CD4-positive, CD25-positive, alpha-beta regulatory T cell (primary cell): ENCODE data around the gene FCRLA. TPM values are rescaled to one million over a fixed set of nuclear protein-coding genes. Genes with fewer than 3 reads are reported as not detected.

Experiments
- ATAC-seq, 2 donors: fragments of 150-1000 bp; cut with Tn5 transposase; one replicate each; pipeline ENCODE4 v1.10.0; 2021; ENCODE audit warnings: low read depth in 2 of 2, moderate number of reproducible peaks in 2 of 2, moderate library complexity in 1 of 2
- DNase-seq, 3 donors: peaks; one replicate each; pipeline versions ENCODE4 v3.0.0 to v3.0.0-alpha.2; 2012 to 2022; ENCODE audit warnings: mixed read lengths in 1 of 3
- H3K27ac ChIP-seq: one replicate; pipeline ENCODE4 v1.7.0; 2013; ENCODE audit warnings: mild to moderate bottlenecking, low read length; ENCODE audit not compliant: insufficient read depth, poor library complexity, severe bottlenecking
- H3K27me3 ChIP-seq: one replicate; pipeline ENCODE4 v1.7.0; 2013; ENCODE audit warnings: low read length; ENCODE audit not compliant: control insufficient read depth, insufficient read depth
- H3K36me3 ChIP-seq: one replicate; pipeline ENCODE4 v1.7.0; 2013; ENCODE audit warnings: mild to moderate bottlenecking, low read length, moderate library complexity; ENCODE audit not compliant: control insufficient read depth, insufficient read depth
- H3K4me1 ChIP-seq: 2 replicates; pipeline ENCODE4 v1.7.0; 2013; ENCODE audit warnings: mild to moderate bottlenecking, low read length; ENCODE audit not compliant: insufficient read depth, control insufficient read depth, poor library complexity, severe bottlenecking
- H3K4me3 ChIP-seq: one replicate; pipeline ENCODE4 v1.7.0; 2013; ENCODE audit warnings: low read depth, mild to moderate bottlenecking, low read length, moderate library complexity
- H3K9me3 ChIP-seq, 2 experiments: 1 replicate in 1 of 2; 2 replicates in 1 of 2; pipeline ENCODE4 v1.7.0; 2013; ENCODE audit warnings: low read length in 2 of 2, mild to moderate bottlenecking in 1 of 2, moderate library complexity in 1 of 2; ENCODE audit not compliant: control insufficient read depth in 2 of 2
- H3K27ac Mint-ChIP-seq, 3 donors: one replicate each; pipeline ENCODE4 v1.8.0; 2020 to 2022; ENCODE audit warnings: mild to moderate bottlenecking in 3 of 3, mixed read lengths in 3 of 3, moderate library complexity in 2 of 3
- H3K27me3 Mint-ChIP-seq: one replicate; pipeline ENCODE4 v1.8.0; 2022; ENCODE audit warnings: mild to moderate bottlenecking, mixed read lengths
- H3K36me3 Mint-ChIP-seq: one replicate; pipeline ENCODE4 v1.8.0; 2020; ENCODE audit warnings: mixed read lengths
- H3K4me1 Mint-ChIP-seq, 4 donors: one replicate each; pipeline ENCODE4 v1.8.0; 2020 to 2022; ENCODE audit warnings: mixed read lengths in 4 of 4, mild to moderate bottlenecking in 1 of 4
- H3K4me3 Mint-ChIP-seq, 4 donors: one replicate each; pipeline ENCODE4 v1.8.0; 2020 to 2022; ENCODE audit warnings: mild to moderate bottlenecking in 4 of 4, mixed read lengths in 4 of 4, moderate library complexity in 3 of 4
- H3K9me3 Mint-ChIP-seq, 7 donors: one replicate each; pipeline ENCODE4 v1.8.0; 2020 to 2022; ENCODE audit warnings: mixed read lengths in 7 of 7, mild to moderate bottlenecking in 3 of 7, moderate library complexity in 2 of 7
- polyA plus RNA-seq, 4 donors: library from polyadenylated mRNA; unstranded; fragments of 300-500 nt; fragmentation: Illumina TruSeq; gene quantifications; one replicate each; pipeline ENCODE4 v1.2.3, GENCODE V29; 2021
- total RNA-seq: library from RNA; stranded (reverse); gene quantifications from one replicate; pipeline ENCODE4 v1.2.3, GENCODE V29; 2022

FCRLA gene
- total and polyA plus RNA-seq, 5 donors from 2014 or later = 0.51 to 2.1 (median 0.51) TPM; not detected in 2

DNA sequence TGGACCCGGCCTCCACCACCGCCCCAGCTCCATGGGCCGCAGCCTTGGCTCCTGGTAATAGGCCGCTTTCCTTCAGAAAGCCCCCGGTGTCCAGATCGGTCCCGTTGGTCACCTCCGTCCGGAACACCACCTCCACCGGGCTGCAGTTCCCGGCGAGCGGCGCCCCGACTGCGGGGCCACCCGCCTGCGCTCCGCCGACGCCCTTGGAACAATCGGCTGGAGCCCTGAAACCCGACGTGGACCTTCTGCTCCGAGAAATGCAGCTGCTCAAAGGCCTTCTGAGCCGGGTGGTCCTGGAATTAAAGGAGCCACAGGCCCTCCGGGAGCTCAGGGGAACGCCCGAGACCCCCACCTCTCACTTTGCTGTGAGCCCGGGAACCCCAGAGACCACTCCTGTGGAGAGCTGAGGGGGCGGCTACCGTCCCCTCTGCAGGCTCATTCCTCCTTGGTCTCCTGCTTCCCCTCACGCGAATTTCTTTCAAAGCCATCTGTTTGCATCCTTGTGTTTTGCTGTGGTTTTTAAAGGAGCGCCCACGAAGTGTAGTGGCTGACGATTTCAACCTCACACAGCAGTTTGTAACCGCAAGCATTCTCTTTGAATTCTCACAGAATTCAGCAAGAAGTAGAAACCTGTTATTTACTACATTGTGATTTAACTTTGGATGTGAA is 20.4 kb downstream of the FCRLA start:
- Histone ChIP-seq H3K9me3 (no peaks in the 10 kb centered on the region), H3K27ac (peak overlapping the region; percentile 14), H3K36me3 (no peaks in the 10 kb centered on the region), H3K27me3 (peaks cover 35% of the 10 kb centered on the region), H3K4me3 (peak overlapping the region; percentile 49), H3K4me1 (peaks cover 26% of the 10 kb centered on the region)
- ATAC-seq (peak; percentile 9 to 19), DNase-seq (peak; percentile 12 to 61 (median 59))
- peak overlapping the region; percentile 93 to 96 (median 96) for H3K4me3 Mint-ChIP-seq
- H3K36me3 Mint-ChIP-seq = no peaks in the 10 kb centered on the region
- peaks cover 0 to 2% (median 0%) of the 10 kb centered on the region in 7 donors for H3K9me3 Mint-ChIP-seq
- H3K4me1 Mint-ChIP-seq = peaks cover 6 to 38% (median 24%) of the 10 kb centered on the region in 4 donors
- peak overlapping the region; percentile 69 to 85 (median 77) for H3K27ac Mint-ChIP-seq
- H3K27me3 Mint-ChIP-seq = peaks cover 77% of the 10 kb centered on the region

DNA sequence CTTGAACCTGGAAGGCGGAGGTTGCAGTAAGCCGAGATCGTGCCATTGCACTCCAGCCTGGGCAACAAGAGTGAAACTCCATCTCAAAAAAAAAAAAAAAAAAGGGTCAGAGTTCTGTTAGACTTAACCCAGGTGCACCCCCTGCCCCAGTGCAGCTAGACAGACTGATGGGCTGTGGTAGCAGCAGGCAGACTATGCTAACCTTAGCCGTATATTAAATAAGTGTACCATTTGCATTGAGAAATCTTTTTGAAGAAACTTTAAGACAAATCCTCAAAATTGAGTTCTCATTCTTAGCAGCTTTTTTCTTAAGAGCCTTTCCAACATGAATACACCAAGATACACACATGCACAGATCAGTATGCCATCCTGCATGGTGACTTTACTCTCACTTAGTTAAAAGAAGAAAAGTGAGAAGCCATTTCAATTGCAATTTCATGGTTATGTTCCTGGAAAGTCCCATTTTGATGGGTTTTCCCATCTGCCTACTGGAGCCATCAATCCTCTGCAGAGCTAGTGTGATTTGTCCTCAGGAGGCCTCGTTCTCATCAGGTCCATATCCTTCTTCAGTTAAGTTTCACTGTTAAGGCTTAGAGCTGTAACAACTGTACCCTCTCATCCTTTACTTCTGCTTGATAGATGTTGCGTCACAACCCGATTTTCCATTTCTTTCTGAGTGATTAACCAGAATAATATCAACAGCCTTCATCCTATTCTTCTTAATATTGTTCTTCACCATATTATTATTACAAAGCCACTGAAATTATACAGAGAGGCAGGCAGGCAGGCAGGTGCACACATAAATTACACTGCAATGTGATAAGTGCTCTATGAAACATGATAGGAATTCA is 21.6 kb downstream of the FCRLA start:
- Histone ChIP-seq H3K27me3 (peaks cover 34% of the 10 kb centered on the region), H3K4me1 (peaks cover 26% of the 10 kb centered on the region), H3K27ac (no peak overlapping the region), H3K36me3 (no peaks in the 10 kb centered on the region), H3K9me3 (no peaks in the 10 kb centered on the region), H3K4me3 (no peak overlapping the region)
- ATAC-seq (no peak), DNase-seq (no peak)
- Mint-ChIP-seq H3K4me1 (peaks cover 6 to 38% (median 24%) of the 10 kb centered on the region in 4 donors), H3K36me3 (no peaks in the 10 kb centered on the region), H3K4me3 (peak overlapping the region in 3 of 4 donors; percentile 16 to 96 (median 96)), H3K27me3 (peaks cover 65% of the 10 kb centered on the region), H3K27ac (no peak overlapping the region), H3K9me3 (peaks cover 0 to 4% (median 0%) of the 10 kb centered on the region in 7 donors)

DNA sequence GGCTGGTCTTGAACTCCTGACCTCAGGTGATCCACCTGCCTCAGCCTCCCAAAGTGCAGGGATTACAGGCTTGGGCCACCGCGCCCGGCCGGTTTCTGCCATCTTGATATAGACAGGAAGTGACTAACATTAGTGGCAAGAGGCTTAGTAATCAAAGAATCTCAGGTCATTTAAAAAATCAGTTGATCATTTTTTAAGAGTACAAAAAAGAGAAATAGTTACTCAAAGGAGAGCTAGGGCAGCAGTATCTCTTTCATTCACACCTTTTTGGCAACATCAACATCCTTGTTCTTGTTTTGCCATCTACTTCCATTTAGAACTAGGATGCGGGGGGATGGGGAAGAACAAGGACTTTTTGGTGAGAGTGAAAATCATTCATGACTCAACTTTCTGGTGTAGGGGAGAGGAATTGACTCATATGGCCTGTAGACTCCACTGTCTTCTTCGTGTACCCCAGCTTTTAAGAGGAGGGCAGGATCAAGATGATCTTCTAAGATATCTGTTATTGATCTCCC is 23.1 kb downstream of the FCRLA start:
- DNase-seq (peak in 1 of 3 donors; percentile 34), ATAC-seq (no peak)
- peaks cover 6 to 34% (median 24%) of the 10 kb centered on the region in 4 donors for H3K4me1 Mint-ChIP-seq
- Histone ChIP-seq H3K9me3 (no peaks in the 10 kb centered on the region), H3K27me3 (peaks cover 30% of the 10 kb centered on the region), H3K36me3 (no peaks in the 10 kb centered on the region), H3K4me1 (peaks cover 26% of the 10 kb centered on the region), H3K4me3 (no peak overlapping the region), H3K27ac (no peak overlapping the region)
- peak overlapping the region in 1 of 4 donors; percentile 64 for H3K4me3 Mint-ChIP-seq
- peaks cover 50% of the 10 kb centered on the region for H3K27me3 Mint-ChIP-seq
- H3K9me3 Mint-ChIP-seq = peaks cover 0 to 4% (median 0%) of the 10 kb centered on the region in 7 donors
- no peaks in the 10 kb centered on the region for H3K36me3 Mint-ChIP-seq
- H3K27ac Mint-ChIP-seq = peak overlapping the region in 1 of 3 donors; percentile 10

DNA sequence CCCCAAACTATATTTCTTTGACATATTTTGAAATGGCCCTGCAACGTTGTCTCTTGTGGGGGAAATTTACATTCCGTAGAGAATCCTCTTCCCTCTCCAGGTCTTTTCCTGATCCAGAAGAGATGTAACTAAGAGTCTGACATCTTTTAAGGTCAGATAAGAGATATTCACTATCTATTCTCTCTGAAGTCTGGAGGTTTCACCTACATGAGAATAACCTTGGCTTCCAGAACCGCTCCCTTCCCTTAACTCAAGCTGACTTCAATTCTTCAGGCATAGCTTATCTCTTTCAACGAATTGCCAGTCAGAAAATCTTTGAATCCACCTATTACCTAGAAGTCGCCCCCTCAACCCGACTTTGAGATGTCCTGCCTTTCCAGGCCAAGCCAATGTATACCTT is 24.2 kb downstream of the FCRLA start:
- H3K27me3 Mint-ChIP-seq = peaks cover 39% of the 10 kb centered on the region
- H3K4me1 ChIP-seq = peaks cover 17% of the 10 kb centered on the region
- H3K36me3 Mint-ChIP-seq = no peaks in the 10 kb centered on the region
- no peak overlapping the region for H3K27ac Mint-ChIP-seq
- no peak overlapping the region for H3K4me3 ChIP-seq
- H3K4me3 Mint-ChIP-seq = peak overlapping the region in 2 of 4 donors; percentile 1 to 49
- H3K27ac ChIP-seq = no peak overlapping the region
- peaks cover 6 to 25% (median 17%) of the 10 kb centered on the region in 4 donors for H3K4me1 Mint-ChIP-seq
- peaks cover 0 to 4% (median 0%) of the 10 kb centered on the region in 7 donors for H3K9me3 Mint-ChIP-seq
- no peaks in the 10 kb centered on the region for H3K36me3 ChIP-seq
- DNase-seq (no peak), ATAC-seq (no peak)
- peaks cover 31% of the 10 kb centered on the region for H3K27me3 ChIP-seq
- no peaks in the 10 kb centered on the region for H3K9me3 ChIP-seq

DNA sequence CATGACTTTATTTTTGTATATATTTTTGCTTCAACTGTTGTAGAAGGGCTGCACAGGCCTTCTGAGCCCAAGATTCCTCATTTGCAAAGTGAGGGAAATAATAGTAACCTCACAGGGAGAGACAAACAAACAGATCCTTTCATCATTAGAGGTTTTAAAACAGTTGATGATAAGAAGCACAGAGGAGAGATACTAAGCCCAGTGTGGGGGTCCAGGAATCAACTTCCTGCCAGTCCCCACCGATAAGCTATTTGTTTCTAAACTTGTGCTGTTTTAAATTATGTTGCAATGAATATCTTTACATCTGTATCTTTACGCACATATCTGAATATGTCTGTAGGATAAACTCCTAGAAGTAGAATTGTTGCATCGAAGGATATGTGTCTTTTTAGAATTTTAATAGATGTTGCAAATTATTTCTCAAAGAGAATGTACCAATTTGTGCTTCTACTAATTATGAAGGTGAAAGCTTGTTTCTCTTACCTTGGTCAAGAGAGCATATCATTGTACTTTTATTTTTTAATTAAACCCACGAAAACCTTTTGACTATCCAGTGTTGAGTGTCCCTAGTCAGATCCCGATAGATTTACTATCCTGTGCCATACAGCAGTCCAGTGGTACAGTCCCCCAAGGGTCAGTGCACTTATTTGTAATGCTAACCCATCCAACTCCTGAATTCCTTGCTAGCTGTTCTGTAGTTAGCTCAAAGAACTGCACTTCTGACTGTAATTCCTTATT is 25.1 kb downstream of the FCRLA start:
- Histone ChIP-seq H3K9me3 (no peaks in the 10 kb centered on the region), H3K36me3 (no peaks in the 10 kb centered on the region), H3K4me1 (peaks cover 14% of the 10 kb centered on the region), H3K27me3 (peaks cover 34% of the 10 kb centered on the region), H3K27ac (no peak overlapping the region), H3K4me3 (no peak overlapping the region)
- Mint-ChIP-seq H3K27ac (no peak overlapping the region), H3K4me3 (peak overlapping the region in 1 of 4 donors; percentile 1), H3K4me1 (peaks cover 6 to 25% (median 17%) of the 10 kb centered on the region in 4 donors), H3K9me3 (peaks cover 0 to 4% (median 0%) of the 10 kb centered on the region in 7 donors), H3K36me3 (no peaks in the 10 kb centered on the region), H3K27me3 (peaks cover 37% of the 10 kb centered on the region)
- ATAC-seq = no peak
- no peak for DNase-seq

DNA sequence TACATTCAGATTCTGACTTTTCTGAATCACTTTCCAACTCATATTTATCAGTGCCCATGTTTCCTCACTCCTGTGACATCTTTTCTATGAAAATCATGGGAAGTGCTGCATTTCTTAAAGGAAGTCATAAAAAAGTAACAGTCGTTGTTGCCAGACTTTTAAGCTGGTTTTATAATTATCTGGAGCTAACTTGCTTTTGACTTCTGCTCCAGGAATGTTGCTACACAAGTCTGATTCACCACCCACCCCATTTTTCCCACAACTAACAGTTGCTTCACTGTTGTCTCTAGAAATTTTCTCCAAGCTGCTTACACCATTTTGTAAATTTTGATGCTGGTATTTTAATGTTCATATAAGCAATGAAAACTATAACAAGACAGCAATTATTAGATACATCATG is 26.5 kb downstream of the FCRLA start:
- peaks cover 4% of the 10 kb centered on the region for H3K4me1 ChIP-seq
- Mint-ChIP-seq H3K9me3 (peaks cover 0 to 4% (median 0%) of the 10 kb centered on the region in 7 donors), H3K27me3 (peaks cover 30% of the 10 kb centered on the region), H3K4me1 (peaks cover 0 to 17% (median 11%) of the 10 kb centered on the region in 4 donors), H3K36me3 (no peaks in the 10 kb centered on the region), H3K4me3 (no peak overlapping the region), H3K27ac (no peak overlapping the region)
- DNase-seq = no peak
- H3K4me3 ChIP-seq = no peak overlapping the region
- no peaks in the 10 kb centered on the region for H3K36me3 ChIP-seq
- no peak overlapping the region for H3K27ac ChIP-seq
- no peak for ATAC-seq
- no peaks in the 10 kb centered on the region for H3K9me3 ChIP-seq
- peaks cover 35% of the 10 kb centered on the region for H3K27me3 ChIP-seq

DNA sequence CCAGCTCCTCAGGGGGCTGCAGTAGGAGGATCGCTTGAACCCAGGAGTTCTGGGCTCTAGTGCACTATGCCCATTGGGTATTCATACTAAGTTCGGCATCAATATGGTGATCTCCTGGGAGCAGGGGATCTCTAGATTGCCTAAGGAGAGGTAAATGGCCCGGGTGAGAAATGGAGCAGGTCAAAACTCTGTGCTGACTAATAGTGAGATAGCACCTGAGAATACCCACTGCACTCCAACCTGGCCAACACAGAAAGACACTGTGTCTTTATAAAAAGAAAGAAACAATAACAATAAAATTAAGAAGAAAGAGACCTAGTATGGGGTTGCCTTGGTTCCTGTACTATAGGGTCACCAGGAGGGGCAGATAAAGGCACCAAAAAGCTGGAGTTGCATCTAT is 28.8 kb downstream of the FCRLA start:
- Histone ChIP-seq H3K36me3 (no peaks in the 10 kb centered on the region), H3K4me3 (no peak overlapping the region), H3K27me3 (peaks cover 29% of the 10 kb centered on the region), H3K9me3 (no peaks in the 10 kb centered on the region), H3K4me1 (peaks cover 4% of the 10 kb centered on the region), H3K27ac (no peak overlapping the region)
- Mint-ChIP-seq H3K9me3 (peaks cover 0 to 2% (median 0%) of the 10 kb centered on the region in 7 donors), H3K27me3 (peaks cover 19% of the 10 kb centered on the region), H3K4me1 (peaks cover 0 to 5% (median 0%) of the 10 kb centered on the region in 4 donors), H3K36me3 (no peaks in the 10 kb centered on the region), H3K4me3 (no peak overlapping the region), H3K27ac (peak overlapping the region in 1 of 3 donors; percentile 53)
- no peak for ATAC-seq
- DNase-seq = no peak
